HepG2 (cell line): Measurements from ENCODE around the gene DGUOK. TPM values are rescaled to one million over a fixed set of nuclear protein-coding genes. Genes with fewer than 3 reads are reported as not detected.

Experiments
- ATAC-seq: fragments of 200-7000 bp; cut with Tn5 transposase; 3 replicates; pipeline ENCODE4 v1.9.1; 2020; ENCODE audit warnings: mild to moderate bottlenecking, moderate library complexity
- BruUV-seq: library from RNA; stranded (reverse); fragments of 400-500 nt; replicated peaks from 2 replicates; lab custom pipeline; 2021; lab: Mats Ljungman, UMichigan
- CTCF ChIA-PET: fragments of 300-600 bp; formaldehyde crosslinking; extraction: SDS; loops from one replicate; lab custom pipeline; 2021; ENCODE audit warnings: low total read pairs, inconsistent platforms, low intra/inter-chr PET ratio; lab: Yijun Ruan, JAX
- POLR2A ChIA-PET: fragments of 350-600 bp; sonication (Branson Sonifier 250); formaldehyde crosslinking; loops from one replicate; lab custom pipeline; 2020; ENCODE audit warnings: antibody characterized with exemption, inconsistent platforms; lab: Yijun Ruan, JAX
- DNase-seq: peaks from one replicate; pipeline ENCODE4 v3.0.0-alpha.2; 2015; ENCODE audit warnings: low spot score
- FAIRE-seq: peaks from 3 replicates; lab custom pipeline; 2011; peaks lifted over from hg19 to GRCh38; lab: Jason Lieb, UNC
- H2AFZ ChIP-seq: one replicate; pipeline ENCODE4 v1.6.1; 2011; ENCODE audit warnings: low read length, inconsistent platforms
- H3K27ac ChIP-seq: fragments of 300-600 bp; 3 replicates; pipeline ENCODE4 v1.8.0; 2011; ENCODE audit warnings: mixed run types, mild to moderate bottlenecking, mixed read lengths, low read length, inconsistent platforms; ENCODE audit not compliant: insufficient read depth; ENCODE audit errors: extremely low read length
- H3K27me3 ChIP-seq, 2 experiments: fragments of 200-600 bp in 1 of 2; 2 replicates in 1 of 2; 3 replicates in 1 of 2; pipeline versions ENCODE4 v1.6.0 to v1.8.0; 2011; ENCODE audit warnings: low read length in 2 of 2, mild to moderate bottlenecking in 2 of 2, moderate library complexity in 2 of 2, inconsistent platforms in 1 of 2; ENCODE audit not compliant: insufficient read depth in 2 of 2, control insufficient read depth in 1 of 2
- H3K36me3 ChIP-seq, 2 experiments: fragments of 200-600 bp in 1 of 2; replicated peaks in 1 of 2; 2 replicates in 1 of 2; 3 replicates in 1 of 2; pipeline versions ENCODE4 v1.5.1 to v1.8.0; 2011; ENCODE audit warnings: low read length in 2 of 2, inconsistent platforms in 1 of 2; ENCODE audit not compliant: insufficient read depth in 2 of 2, control insufficient read depth in 1 of 2
- H3K4me1 ChIP-seq: 2 replicates; pipeline ENCODE4 v1.5.1; 2012; ENCODE audit warnings: low read length, inconsistent platforms; ENCODE audit not compliant: insufficient read depth
- H3K4me2 ChIP-seq: 2 replicates; pipeline ENCODE4 v1.6.0; 2011; ENCODE audit warnings: low read depth, low read length, inconsistent platforms
- H3K4me3 ChIP-seq, 3 experiments: fragments of 200-600 bp in 1 of 3; sonication (generic), shearing (Covaris generic) in 1 of 3; replicated peaks in 1 of 3; 2 replicates each; pipeline ENCODE4 v1.5.1; 2011 to 2016; ENCODE audit warnings: low read length in 3 of 3, inconsistent platforms in 2 of 3, low read depth in 2 of 3, mild to moderate bottlenecking in 2 of 3, control low read depth in 1 of 3, mixed read lengths in 1 of 3; ENCODE audit not compliant: insufficient read depth in 1 of 3
- H3K79me2 ChIP-seq: one replicate; pipeline ENCODE4 v1.6.1; 2011; ENCODE audit warnings: low read length, inconsistent platforms; ENCODE audit not compliant: insufficient read depth
- H3K9ac ChIP-seq: 2 replicates; pipeline ENCODE4 v1.6.0; 2011; ENCODE audit warnings: mild to moderate bottlenecking, low read depth, low read length, inconsistent platforms; ENCODE audit not compliant: insufficient read depth
- H3K9me3 ChIP-seq: 2 replicates; pipeline ENCODE4 v1.5.1; 2012; ENCODE audit warnings: mild to moderate bottlenecking, low read length
- H4K20me1 ChIP-seq: 2 replicates; pipeline ENCODE4 v1.6.0; 2011; ENCODE audit warnings: inconsistent platforms, mild to moderate bottlenecking, low read length, moderate library complexity; ENCODE audit not compliant: insufficient read depth
- CEBPG ChIP-seq: IDR thresholded peaks from 2 replicates; pipeline ENCODE4 v1.6.1; 2016
- E2F1 ChIP-seq: sonication (generic); formaldehyde crosslinking; IDR thresholded peaks from 2 replicates; pipeline ENCODE4 v1.5.0; 2020; ENCODE audit warnings: missing genetic modification reagents
- FIP1L1 ChIP-seq: fragments of 200-400 bp; formaldehyde crosslinking; IDR thresholded peaks from 2 replicates; pipeline ENCODE4 v1.6.1; 2018; ENCODE audit warnings: low read depth, mild to moderate bottlenecking, low read length, moderate library complexity, borderline replicate concordance; ENCODE audit not compliant: insufficient read depth
- FUBP1 ChIP-seq: sonication (generic); formaldehyde crosslinking; IDR thresholded peaks from 2 replicates; pipeline ENCODE4 v1.5.1; 2020; ENCODE audit warnings: missing genetic modification reagents, mild to moderate bottlenecking, borderline replicate concordance
- KDM4B ChIP-seq: sonication (generic); formaldehyde crosslinking; IDR thresholded peaks from 2 replicates; pipeline ENCODE4 v1.4.0; 2020; ENCODE audit warnings: missing genetic modification reagents
- MAFF ChIP-seq: IDR thresholded peaks from 2 replicates; pipeline ENCODE4 v1.6.1; 2011; ENCODE audit warnings: low read depth, low read length, improper control_type of control experiment
- NFKBIZ ChIP-seq: IDR thresholded peaks from 2 replicates; pipeline ENCODE4 v1.6.1; 2018; ENCODE audit warnings: missing genetic modification reagents, missing compliant biosample characterization
- PRDM15 ChIP-seq: sonication (generic); formaldehyde crosslinking; IDR thresholded peaks from 2 replicates; pipeline ENCODE4 v1.4.0; 2020; ENCODE audit warnings: missing genetic modification reagents
- SPEN ChIP-seq: sonication (generic); formaldehyde crosslinking; IDR thresholded peaks from 2 replicates; pipeline ENCODE4 v1.5.1; 2020; ENCODE audit warnings: low read depth, mild to moderate bottlenecking, missing genetic modification reagents
- TFAP4 ChIP-seq: sonication (generic); IDR thresholded peaks from 2 replicates; pipeline ENCODE4 v1.6.1; 2016; ENCODE audit warnings: low read depth, borderline replicate concordance
- ZNF441 ChIP-seq: sonication (generic); formaldehyde crosslinking; IDR thresholded peaks from 2 replicates; pipeline ENCODE4 v1.7.0; 2021; ENCODE audit warnings: missing genetic modification reagents, borderline replicate concordance
- WGBS: methylation state at CpG from one replicate; pipeline ENCODE4 v1.1.6; 2017; ENCODE audit warnings: low lambda C conversion rate; 5-methylcytosine and 5-hydroxymethylcytosine counted together
- in situ Hi-C: cut with HindIII; loops from 2 replicates; pipeline ENCODE4 v1.10.0; 2017; ENCODE audit warnings: low pct_unique_long_range_greater_than_20kb; ENCODE audit not compliant: extremely low pct_ligation_motif_present
- intact Hi-C: fragments of 100-400 bp; cut with micrococcal nuclease; formaldehyde crosslinking; loops from one replicate; pipeline ENCODE4 v1.10.0; 2022; ENCODE audit not compliant: unreplicated experiment
- polyA plus RNA-seq, 8 experiments: library from polyadenylated mRNA; depleted of rRNA in 3 of 8; stranded (reverse) in 7 of 8; unstranded in 1 of 8; fragments of >200 nt; fragmentation: Illumina TruSeq in 4 of 8; extraction: Trizol in 4 of 8; gene quantifications; 2 replicates each; pipeline versions ENCODE4 v1.2.1 to v1.2.3, GENCODE V29; 2011 to 2016; ENCODE audit warnings: low read depth in 4 of 8, missing spikeins in 1 of 8, mixed read lengths in 1 of 8; ENCODE audit not compliant: insufficient read depth in 1 of 8
- total RNA-seq, 5 experiments: library from RNA; depleted of rRNA; stranded (reverse); fragments of >200 nt; fragmentation: Illumina TruSeq; extraction: Trizol; gene quantifications; 2 replicates each; pipeline ENCODE4 v1.2.3, GENCODE V29; 2016; ENCODE audit warnings: low read depth in 1 of 5
- TF ChIP-seq, protein P1 (sequence below): sonication (generic); formaldehyde crosslinking; IDR thresholded peaks from 2 replicates; pipeline ENCODE4 v1.4.0; 2020; ENCODE audit warnings: missing genetic modification reagents

The DGUOK gene
- total and polyA plus RNA-seq, 2 of the 13 experiments (the other 11 are each of a cell fraction or from before 2014, with no cell fraction given): 105 to 137 TPM

DNA sequence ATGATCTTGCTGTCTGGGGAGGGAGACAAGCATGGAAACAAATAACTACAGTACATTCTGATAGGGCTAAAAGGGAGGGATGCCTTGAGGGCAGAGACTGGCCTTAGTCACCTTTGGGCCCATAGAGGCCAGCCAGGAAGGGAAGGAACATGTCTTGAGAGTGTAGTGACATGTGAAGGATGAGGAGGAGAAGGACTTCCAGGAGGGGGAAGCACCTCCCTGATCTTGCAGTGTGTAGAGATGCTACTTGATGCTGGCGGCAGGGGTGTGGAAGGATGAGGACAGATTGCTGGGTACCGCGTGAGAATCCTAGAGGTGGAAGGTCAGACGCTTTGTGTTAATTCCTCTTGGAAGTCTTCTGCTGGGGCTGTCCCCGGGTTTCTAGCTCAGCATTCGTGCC lies 71.1 kb downstream of the DGUOK start:
- Histone ChIP-seq H3K27ac (no peak overlapping the region), H3K9ac (no peak overlapping the region), H3K4me2 (no peak overlapping the region), H4K20me1 (peaks cover 25% of the 10 kb centered on the region), H3K4me3 (no peak overlapping the region), H3K9me3 (no peaks in the 10 kb centered on the region), H3K36me3 (peaks cover 7 to 41% of the 10 kb centered on the region in 2 experiments; a peak in 3 of 5 replicates), H3K4me1 (peaks cover 23% of the 10 kb centered on the region), H3K27me3 (no peaks in the 10 kb centered on the region), H2AFZ (no peak overlapping the region), H3K79me2 (peaks cover 68% of the 10 kb centered on the region)
- ATAC-seq: no peak
- in situ Hi-C loops: no loop called here
- DNase-seq: no peak
- BruUV-seq: no TSS peak
- CTCF ChIA-PET: no interaction called here
- intact Hi-C loops: no loop called here
- WGBS: 94% methylated on average over 6 of the region's 6 CpGs
- POLR2A ChIA-PET: no interaction called here
- FAIRE-seq: no peak
- TF ChIP-seq KDM4B (CRISPR knock-in tag) (no peak), ZNF441 (CRISPR knock-in tag) (no peak), FUBP1 (CRISPR knock-in tag) (no peak), CEBPG (no peak), E2F1 (CRISPR knock-in tag) (no peak), SPEN (CRISPR knock-in tag) (no peak), MAFF (no peak), FIP1L1 (no peak), PRDM15 (no peak), TFAP4 (no peak), NFKBIZ (CRISPR knock-in tag) (no peak)
- TF ChIP-seq, protein P1, sequence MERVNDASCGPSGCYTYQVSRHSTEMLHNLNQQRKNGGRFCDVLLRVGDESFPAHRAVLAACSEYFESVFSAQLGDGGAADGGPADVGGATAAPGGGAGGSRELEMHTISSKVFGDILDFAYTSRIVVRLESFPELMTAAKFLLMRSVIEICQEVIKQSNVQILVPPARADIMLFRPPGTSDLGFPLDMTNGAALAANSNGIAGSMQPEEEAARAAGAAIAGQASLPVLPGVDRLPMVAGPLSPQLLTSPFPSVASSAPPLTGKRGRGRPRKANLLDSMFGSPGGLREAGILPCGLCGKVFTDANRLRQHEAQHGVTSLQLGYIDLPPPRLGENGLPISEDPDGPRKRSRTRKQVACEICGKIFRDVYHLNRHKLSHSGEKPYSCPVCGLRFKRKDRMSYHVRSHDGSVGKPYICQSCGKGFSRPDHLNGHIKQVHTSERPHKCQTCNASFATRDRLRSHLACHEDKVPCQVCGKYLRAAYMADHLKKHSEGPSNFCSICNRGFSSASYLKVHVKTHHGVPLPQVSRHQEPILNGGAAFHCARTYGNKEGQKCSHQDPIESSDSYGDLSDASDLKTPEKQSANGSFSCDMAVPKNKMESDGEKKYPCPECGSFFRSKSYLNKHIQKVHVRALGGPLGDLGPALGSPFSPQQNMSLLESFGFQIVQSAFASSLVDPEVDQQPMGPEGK (CRISPR knock-in tag): no peak
